Stomach (tissue), 9 donors: ENCODE results near the gene CDHR3. TPM values are rescaled to one million over a fixed set of nuclear protein-coding genes. Genes with fewer than 3 reads are reported as not detected.
"Not testable (repeated sequence)": the region's sequence is repeated elsewhere in the genome, so short reads cannot be mapped to it uniquely, and the experiment has no call there.

ENCODE experiments used
- DNase-seq, 2 donors: peaks; one replicate each; pipeline versions ENCODE4 v3.0.0 to v3.0.0-alpha.2; 2013 to 2019
- H3K27ac ChIP-seq, 5 donors: fragments of 200-600 bp in 4 of 5; sonication (generic) in 4 of 5; one replicate each; pipeline ENCODE4 v1.5.1; 2013 to 2019; ENCODE audit warnings: mild to moderate bottlenecking in 1 of 5, moderate library complexity in 1 of 5
- H3K27me3 ChIP-seq, 3 donors: fragments of 200-600 bp; sonication (generic); one replicate each; pipeline ENCODE4 v1.5.1; 2017 to 2019; ENCODE audit warnings: mixed run types in 1 of 3
- H3K36me3 ChIP-seq, 4 donors: fragments of 200-600 bp; sonication (generic); 1 replicate in 3 of 4; 2 replicates in 1 of 4; pipeline ENCODE4 v1.5.1; 2016 to 2019
- H3K4me1 ChIP-seq, 4 donors: fragments of 200-600 bp; sonication (generic); one replicate each; pipeline ENCODE4 v1.5.1; 2016 to 2019
- H3K4me3 ChIP-seq, 4 donors: fragments of 200-600 bp; sonication (generic) in 3 of 4; one replicate each; pipeline ENCODE4 v1.5.1; 2016 to 2019; ENCODE audit warnings: mild to moderate bottlenecking in 1 of 4
- H3K9me3 ChIP-seq, 4 donors: fragments of 200-600 bp; sonication (generic); one replicate each; pipeline ENCODE4 v1.5.1; 2016 to 2019
- EP300 ChIP-seq: sonication (generic); formaldehyde crosslinking; IDR thresholded peaks from one replicate; pipeline ENCODE4 v1.6.1; 2017; ENCODE audit warnings: antibody characterized with exemption
- POLR2A ChIP-seq, 4 donors: fragments of 450-650 bp; IDR thresholded peaks; one replicate each; pipeline ENCODE4 v1.6.1; 2016; ENCODE audit warnings: antibody characterized with exemption in 4 of 4, control low read depth in 2 of 4, mild to moderate bottlenecking in 1 of 4, moderate library complexity in 1 of 4
- POLR2AphosphoS5 ChIP-seq, 3 donors: sonication (generic); formaldehyde crosslinking; IDR thresholded peaks; one replicate each; pipeline ENCODE4 v1.6.1; 2016; ENCODE audit warnings: antibody characterized with exemption in 3 of 3
- WGBS, 5 donors: extraction: QIAGEN DNeasy Blood & Tissue Kit in 3 of 5; methylation state at CpG; one replicate each; pipeline versions ENCODE4 v1.1.5 to v1.1.7; 2013 to 2018; 5-methylcytosine and 5-hydroxymethylcytosine counted together
- intact Hi-C: fragments of 100-400 bp; cut with DNase I; formaldehyde crosslinking; loops from one replicate; pipeline ENCODE4 v1.15.1; 2023; ENCODE audit warnings: low total_unique reads
- polyA plus RNA-seq, 3 donors: library from polyadenylated mRNA; stranded (reverse); fragments of 200-250 nt; gene quantifications; one replicate each; pipeline ENCODE4 v1.2.3, GENCODE V29; 2013
- total RNA-seq, 5 donors: library from RNA; depleted of rRNA; stranded (reverse); fragments of >200 nt; gene quantifications; one replicate each; pipeline versions ENCODE4 v1.1.0 to v1.2.3, GENCODE V29; 2014 to 2016
- TF ChIP-seq, protein P1 (sequence below), 7 experiments: fragments of 450-650 bp in 4 of 7; fragments of 200-600 bp in 3 of 7; sonication (generic) in 3 of 7; IDR thresholded peaks; one replicate each; pipeline ENCODE4 v1.5.1; 2016 to 2019; ENCODE audit warnings: antibody characterized with exemption in 7 of 7, control low read depth in 2 of 7, mild to moderate bottlenecking in 1 of 7
- donor health status: healthy with polysubstance abuse.
- donor health status: Bipolar disorder and iron deficiency.
- donor health status: healthy.

The CDHR3 gene
- total and polyA plus RNA-seq, 8 donors = 1.2 to 62.5 (median 10.6) TPM

DNA sequence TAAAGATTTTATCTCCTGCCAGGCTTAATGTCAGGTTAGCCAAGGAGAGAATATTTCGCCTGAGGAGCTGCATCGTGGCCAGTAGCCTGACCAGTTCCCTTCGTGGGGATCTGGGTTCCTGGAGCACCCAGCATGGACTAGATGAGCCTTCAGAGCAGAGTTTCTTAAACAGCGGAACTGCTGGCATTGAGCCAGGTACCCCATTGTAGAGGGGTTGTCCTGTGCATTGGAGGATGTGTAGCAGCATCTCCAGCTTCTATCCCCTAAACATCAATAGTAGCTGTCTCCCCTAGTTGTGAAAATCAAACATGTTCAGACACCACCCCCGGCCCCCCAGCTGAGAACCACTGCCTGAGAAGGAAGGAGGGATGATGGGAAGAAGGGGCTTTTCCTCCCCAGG lies 36.2 kb downstream of the CDHR3 start:
- Histone ChIP-seq H3K27ac (no peak overlapping the region), H3K27me3 (no peaks in the 10 kb centered on the region), H3K4me1 (peaks cover 0 to 7% (median 0%) of the 10 kb centered on the region in 4 donors), H3K36me3 (no peaks in the 10 kb centered on the region), H3K9me3 (no peaks in the 10 kb centered on the region), H3K4me3 (no peak overlapping the region)
- 64 to 89% (median 82%) methylated on average over 5 of the region's 5 CpGs for WGBS, 5 donors
- TF ChIP-seq EP300 (no peak), POLR2A (IDR thresholded peaks at IDR 0.05) (no peak), POLR2AphosphoS5 (IDR thresholded peaks at IDR 0.05) (no peak)
- TF ChIP-seq, protein P1, sequence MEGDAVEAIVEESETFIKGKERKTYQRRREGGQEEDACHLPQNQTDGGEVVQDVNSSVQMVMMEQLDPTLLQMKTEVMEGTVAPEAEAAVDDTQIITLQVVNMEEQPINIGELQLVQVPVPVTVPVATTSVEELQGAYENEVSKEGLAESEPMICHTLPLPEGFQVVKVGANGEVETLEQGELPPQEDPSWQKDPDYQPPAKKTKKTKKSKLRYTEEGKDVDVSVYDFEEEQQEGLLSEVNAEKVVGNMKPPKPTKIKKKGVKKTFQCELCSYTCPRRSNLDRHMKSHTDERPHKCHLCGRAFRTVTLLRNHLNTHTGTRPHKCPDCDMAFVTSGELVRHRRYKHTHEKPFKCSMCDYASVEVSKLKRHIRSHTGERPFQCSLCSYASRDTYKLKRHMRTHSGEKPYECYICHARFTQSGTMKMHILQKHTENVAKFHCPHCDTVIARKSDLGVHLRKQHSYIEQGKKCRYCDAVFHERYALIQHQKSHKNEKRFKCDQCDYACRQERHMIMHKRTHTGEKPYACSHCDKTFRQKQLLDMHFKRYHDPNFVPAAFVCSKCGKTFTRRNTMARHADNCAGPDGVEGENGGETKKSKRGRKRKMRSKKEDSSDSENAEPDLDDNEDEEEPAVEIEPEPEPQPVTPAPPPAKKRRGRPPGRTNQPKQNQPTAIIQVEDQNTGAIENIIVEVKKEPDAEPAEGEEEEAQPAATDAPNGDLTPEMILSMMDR (IDR thresholded peaks at IDR 0.05) = no peak
- intact Hi-C loops = no loop called here
- no peak for DNase-seq

DNA sequence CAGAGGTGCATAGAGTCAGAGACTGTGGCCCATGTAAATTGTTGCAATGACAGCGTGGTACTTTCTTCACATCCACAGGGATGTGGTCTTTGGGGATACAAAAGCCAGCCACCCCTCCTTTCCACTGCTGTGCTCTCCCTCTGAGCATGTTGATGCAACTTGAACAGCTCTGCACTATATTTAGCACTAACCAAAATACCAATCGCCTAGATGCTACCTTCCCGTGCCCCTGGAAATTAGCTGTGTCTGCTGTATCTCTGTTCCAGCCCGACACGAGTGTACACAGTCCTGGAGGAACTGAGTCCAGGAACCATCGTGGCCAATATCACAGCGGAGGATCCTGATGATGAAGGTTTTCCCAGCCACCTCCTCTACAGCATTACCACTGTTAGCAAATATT lies 38.1 kb downstream of the CDHR3 start:
- intact Hi-C loops = no loop called here
- H3K4me1 ChIP-seq = peaks cover 0 to 7% (median 0%) of the 10 kb centered on the region in 4 donors

DNA sequence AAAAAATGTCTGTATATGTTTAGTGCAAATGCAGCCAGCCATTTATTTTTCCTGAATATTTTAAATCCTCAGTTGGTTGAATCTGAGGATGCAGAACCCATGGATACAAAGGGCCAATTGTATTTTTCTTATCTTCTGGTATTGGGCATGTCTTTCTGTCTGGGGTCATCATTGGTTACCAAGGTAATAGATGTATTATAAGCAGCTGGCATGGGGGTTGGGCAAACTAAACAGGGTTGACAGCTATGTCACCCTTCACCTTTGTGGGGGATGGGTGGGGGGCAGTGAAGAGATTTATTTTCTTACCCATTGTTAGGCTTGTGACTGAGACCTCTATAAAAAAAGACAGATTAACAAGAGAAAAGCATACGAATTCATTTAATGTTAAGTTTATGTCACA lies 38.8 kb downstream of the CDHR3 start:
- peaks cover 0 to 13% (median 3%) of the 10 kb centered on the region in 4 donors for H3K9me3 ChIP-seq
- peaks cover 0 to 3% (median 0%) of the 10 kb centered on the region in 4 donors for H3K4me1 ChIP-seq
- intact Hi-C loops = no loop called here
- no peak overlapping the region for H3K27ac ChIP-seq
- no peaks in the 10 kb centered on the region for H3K36me3 ChIP-seq
- no peaks in the 10 kb centered on the region for H3K27me3 ChIP-seq
- no peak for DNase-seq
- no peak overlapping the region for H3K4me3 ChIP-seq
- WGBS, 5 donors = 80 to 94% (median 86%) methylated on average over 1 of the region's 1 CpG
- no peak for TF ChIP-seq POLR2A (IDR thresholded peaks at IDR 0.05)
- TF ChIP-seq EP300 = no peak
- TF ChIP-seq, protein P1 (IDR thresholded peaks at IDR 0.05) = no peak
- TF ChIP-seq POLR2AphosphoS5 (IDR thresholded peaks at IDR 0.05) = no peak

More for the DNA sequence above, 38.1 kb downstream of the CDHR3 start:
- DNase-seq = no peak
- no peaks in the 10 kb centered on the region for H3K36me3 ChIP-seq
- no peaks in the 10 kb centered on the region for H3K27me3 ChIP-seq
- 82 to 88% (median 87%) methylated on average over 7 of the region's 7 CpGs for WGBS, 5 donors
- TF ChIP-seq EP300 = no peak
- TF ChIP-seq, protein P1 (IDR thresholded peaks at IDR 0.05) = no peak
- no peak for TF ChIP-seq POLR2A (IDR thresholded peaks at IDR 0.05)
- no peak for TF ChIP-seq POLR2AphosphoS5 (IDR thresholded peaks at IDR 0.05)
- no peak overlapping the region for H3K27ac ChIP-seq
- H3K9me3 ChIP-seq = peaks cover 0 to 6% (median 0%) of the 10 kb centered on the region in 4 donors
- no peak overlapping the region for H3K4me3 ChIP-seq

DNA sequence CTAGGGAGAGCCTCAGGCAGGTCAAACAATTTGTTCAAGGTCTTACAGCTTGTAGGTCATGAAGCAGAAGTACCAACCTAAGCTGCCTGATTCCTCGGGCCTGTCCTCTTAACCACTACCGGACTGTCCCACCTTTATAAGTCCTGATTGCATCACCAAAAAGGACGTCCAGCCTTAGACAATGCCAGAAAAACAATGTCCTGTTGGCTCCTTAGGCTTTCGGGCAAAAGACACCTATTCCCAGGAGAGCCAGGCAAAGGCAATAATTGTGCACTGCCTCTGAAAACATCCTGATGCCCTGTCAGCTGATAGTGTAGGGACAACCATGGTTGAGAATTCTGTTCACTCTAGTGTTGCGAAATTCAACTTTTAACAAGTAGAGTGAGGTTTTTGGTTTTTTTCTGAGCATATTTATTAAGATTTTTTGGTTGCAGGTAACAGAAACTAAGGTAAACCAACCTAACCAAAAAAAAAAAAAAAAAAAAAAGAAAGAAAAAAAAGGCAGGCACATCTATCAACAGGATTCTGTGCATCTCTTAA lies 40.5 kb downstream of the CDHR3 start:
- Histone ChIP-seq H3K36me3 (no peaks in the 10 kb centered on the region), H3K4me3 (no peak overlapping the region), H3K9me3 (peaks cover 0 to 22% (median 4%) of the 10 kb centered on the region in 4 donors), H3K4me1 (no peaks in the 10 kb centered on the region), H3K27ac (no peak overlapping the region), H3K27me3 (no peaks in the 10 kb centered on the region)
- no peak for TF ChIP-seq EP300
- no peak for TF ChIP-seq POLR2AphosphoS5 (IDR thresholded peaks at IDR 0.05)
- no peak for TF ChIP-seq POLR2A (IDR thresholded peaks at IDR 0.05)
- DNase-seq = no peak
- WGBS, 5 donors = 84 to 96% (median 92%) methylated on average over 5 of the region's 5 CpGs
- intact Hi-C loops = no loop called here

DNA sequence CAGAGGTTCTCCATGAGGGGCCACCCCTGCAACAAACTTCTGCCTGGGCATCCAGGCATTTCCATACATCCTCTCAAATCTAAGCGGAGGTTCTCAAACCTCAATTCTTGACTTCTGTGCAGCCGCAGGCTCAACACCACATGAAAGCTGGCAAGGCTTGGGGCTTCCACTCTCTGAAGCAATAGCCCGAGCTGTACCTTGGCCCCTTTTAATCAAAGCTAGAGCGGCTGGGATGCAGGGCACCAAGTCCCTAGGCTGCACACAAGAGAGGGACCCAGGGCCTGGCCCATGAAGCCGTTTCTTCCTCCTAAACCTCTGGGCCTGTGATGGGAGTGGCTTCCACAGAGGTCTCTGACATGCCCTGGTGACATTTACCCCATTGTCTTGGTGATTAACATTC lies 43.8 kb downstream of the CDHR3 start:
- WGBS, 5 donors = 90 to 99% (median 96%) methylated on average over 5 of the region's 5 CpGs
- Histone ChIP-seq H3K36me3 (no peaks in the 10 kb centered on the region), H3K27ac (no peak overlapping the region), H3K4me1 (peaks cover 10 to 30% (median 20%) of the 10 kb centered on the region in 4 donors), H3K27me3 (no peaks in the 10 kb centered on the region), H3K4me3 (no peak overlapping the region), H3K9me3 (peaks cover 0 to 22% (median 4%) of the 10 kb centered on the region in 4 donors)
- no peak for DNase-seq
- intact Hi-C loops = no loop called here
- TF ChIP-seq POLR2AphosphoS5 (IDR thresholded peaks at IDR 0.05) (no peak), POLR2A (IDR thresholded peaks at IDR 0.05) (no peak), EP300 (no peak)
- TF ChIP-seq, protein P1 (IDR thresholded peaks at IDR 0.05) = no peak

DNA sequence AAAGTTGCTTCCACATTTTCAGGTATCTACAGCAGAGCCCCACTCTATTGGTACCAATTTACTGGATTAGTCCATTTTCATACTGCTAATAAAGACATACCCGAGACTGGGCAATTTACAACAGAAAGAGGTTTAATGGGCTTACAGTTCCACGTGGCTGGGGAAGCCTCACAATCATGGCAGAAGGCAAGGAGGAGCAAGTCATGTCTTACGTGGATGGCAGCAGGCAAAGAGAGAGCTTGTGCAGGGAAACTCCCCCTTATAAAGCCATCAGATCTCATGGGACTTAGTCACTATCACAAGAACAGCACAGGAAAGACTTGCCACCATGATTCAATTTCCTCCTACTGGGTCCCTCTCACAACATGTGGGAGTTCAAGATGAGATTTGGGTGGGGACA lies 44.7 kb downstream of the CDHR3 start:
- intact Hi-C loops, H3K36me3 ChIP-seq, H3K27me3 ChIP-seq, H3K27ac ChIP-seq, H3K4me3 ChIP-seq, DNase-seq: not testable (repeated sequence)
- Histone ChIP-seq H3K9me3 (peaks cover 0 to 22% (median 4%) of the 10 kb centered on the region in 4 donors), H3K4me1 (peaks cover 10 to 39% (median 24%) of the 10 kb centered on the region in 4 donors)
- 88 to 96% (median 90%) methylated on average over 3 of the region's 3 CpGs for WGBS, 5 donors
